Measurements from ENCODE around the gene ZNRF3.

GRCh38 chr22:28883657-28883916, 215 bp downstream of the ZNRF3 start:
- TF ChIP-seq POLR2A (IDR thresholded peaks at IDR 0.05) (no peak), CTCF (IDR thresholded peaks at IDR 0.05) (no peak)
